Choroid plexus epithelial cell (primary cell): ENCODE results near the gene TMEM156.
A peak's percentile ranks its signal among the peaks of the same experiment; 100 is the strongest.

Experiments
- DNase-seq: peaks from one replicate; pipeline ENCODE4 v3.0.0-alpha.2; 2010; ENCODE audit warnings: low read depth
- H3K4me3 ChIP-seq: 2 replicates; pipeline ENCODE4 v1.5.1; 2011; ENCODE audit warnings: low read depth, mild to moderate bottlenecking, control low read depth, low read length, moderate library complexity
- TF ChIP-seq, protein P1 (sequence below): conservative IDR thresholded peaks from 2 replicates; pipeline ENCODE4 v1.5.1; 2011; ENCODE audit warnings: low read depth, mild to moderate bottlenecking, control low read depth, inconsistent platforms, low read length, moderate library complexity

TMEM156 gene

DNA sequence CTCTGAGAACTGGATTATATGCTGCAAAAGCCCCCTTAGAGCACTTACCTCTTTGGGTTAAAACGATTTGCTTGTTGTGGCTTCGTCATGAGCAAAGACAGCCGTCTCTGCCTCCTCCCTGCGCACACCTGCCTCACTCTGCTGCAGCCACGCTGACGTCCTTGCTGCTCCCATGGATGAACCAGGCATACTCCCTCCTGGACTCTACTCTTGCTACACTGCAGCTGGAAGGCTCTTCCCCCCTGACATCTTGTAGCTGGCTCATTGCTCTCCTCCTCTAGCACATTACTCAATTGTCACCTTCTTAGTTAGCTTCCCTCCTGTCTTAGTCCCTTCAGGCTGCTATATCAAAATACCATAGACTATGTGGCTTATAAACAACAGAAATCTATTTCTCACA is 105.3 kb downstream of the TMEM156 start:
- DNase-seq, result no peak
- TF ChIP-seq, protein P1, sequence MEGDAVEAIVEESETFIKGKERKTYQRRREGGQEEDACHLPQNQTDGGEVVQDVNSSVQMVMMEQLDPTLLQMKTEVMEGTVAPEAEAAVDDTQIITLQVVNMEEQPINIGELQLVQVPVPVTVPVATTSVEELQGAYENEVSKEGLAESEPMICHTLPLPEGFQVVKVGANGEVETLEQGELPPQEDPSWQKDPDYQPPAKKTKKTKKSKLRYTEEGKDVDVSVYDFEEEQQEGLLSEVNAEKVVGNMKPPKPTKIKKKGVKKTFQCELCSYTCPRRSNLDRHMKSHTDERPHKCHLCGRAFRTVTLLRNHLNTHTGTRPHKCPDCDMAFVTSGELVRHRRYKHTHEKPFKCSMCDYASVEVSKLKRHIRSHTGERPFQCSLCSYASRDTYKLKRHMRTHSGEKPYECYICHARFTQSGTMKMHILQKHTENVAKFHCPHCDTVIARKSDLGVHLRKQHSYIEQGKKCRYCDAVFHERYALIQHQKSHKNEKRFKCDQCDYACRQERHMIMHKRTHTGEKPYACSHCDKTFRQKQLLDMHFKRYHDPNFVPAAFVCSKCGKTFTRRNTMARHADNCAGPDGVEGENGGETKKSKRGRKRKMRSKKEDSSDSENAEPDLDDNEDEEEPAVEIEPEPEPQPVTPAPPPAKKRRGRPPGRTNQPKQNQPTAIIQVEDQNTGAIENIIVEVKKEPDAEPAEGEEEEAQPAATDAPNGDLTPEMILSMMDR, result no peak
- no peak overlapping the region for H3K4me3 ChIP-seq

DNA sequence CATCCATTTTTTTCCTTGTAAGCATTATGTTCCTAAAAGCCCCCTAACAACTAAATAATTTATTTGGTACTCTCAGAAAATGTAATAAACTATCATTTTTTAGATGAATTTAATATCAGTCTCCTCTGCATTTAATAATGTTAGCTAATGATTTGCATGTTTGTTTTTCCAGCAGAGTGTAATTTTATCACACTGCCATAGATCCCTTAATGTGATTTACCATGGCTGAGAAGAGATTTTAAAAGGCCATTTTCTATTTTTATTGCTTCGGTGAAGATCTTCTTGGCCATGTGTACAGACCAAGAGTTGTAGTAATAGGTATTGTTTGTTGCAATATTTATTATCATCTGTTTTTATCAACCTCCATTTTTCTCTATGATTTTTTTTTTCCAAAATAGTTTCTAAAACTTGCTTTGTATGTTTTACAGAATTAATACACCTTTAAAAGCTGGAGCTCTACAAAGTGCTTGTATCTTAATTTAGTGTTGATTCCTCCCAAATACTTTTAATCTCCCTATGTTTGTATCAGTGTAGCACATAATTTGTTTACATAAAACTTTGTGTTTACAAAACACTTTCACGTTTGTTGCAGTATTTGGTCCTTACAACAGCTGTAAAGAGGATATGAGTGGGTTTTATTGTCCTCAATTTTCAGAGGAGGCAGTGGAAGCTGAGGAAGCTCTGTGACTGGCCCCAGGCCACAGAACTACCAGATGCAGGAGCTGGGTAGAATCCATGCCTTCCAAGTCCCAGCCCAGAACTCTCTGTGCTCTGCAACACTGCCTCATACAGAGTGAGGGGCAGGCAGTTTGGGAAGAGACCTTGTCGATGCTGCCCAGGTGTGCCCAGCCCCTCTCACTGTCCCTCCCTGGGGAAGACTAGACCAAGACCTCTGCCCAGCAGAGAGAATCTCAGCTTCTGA is 106.5 kb downstream of the TMEM156 start:
- H3K4me3 ChIP-seq, result no peak overlapping the region
- TF ChIP-seq, protein P1, result no peak
- DNase-seq, result no peak

DNA sequence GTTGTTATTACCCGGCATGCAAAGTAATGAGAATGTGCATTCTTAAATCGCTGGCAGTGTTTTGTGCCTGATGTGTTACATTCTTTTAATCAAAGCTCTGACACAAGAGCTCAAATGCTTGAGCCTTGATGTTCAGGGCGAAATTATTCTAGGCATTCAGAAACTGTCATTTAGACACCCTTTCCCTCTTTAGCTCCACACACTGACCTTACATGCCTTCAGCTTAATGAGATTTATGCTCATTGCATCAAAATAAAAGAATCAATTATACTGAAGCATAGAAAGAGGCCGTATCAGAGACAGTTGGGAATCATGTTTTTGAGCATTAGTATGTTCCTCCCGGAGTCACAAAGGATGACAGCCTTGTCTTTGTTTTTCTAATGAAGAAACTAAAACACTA is 107.9 kb downstream of the TMEM156 start:
- no peak for DNase-seq
- TF ChIP-seq, protein P1, result no peak
- H3K4me3 ChIP-seq, result no peak overlapping the region

DNA sequence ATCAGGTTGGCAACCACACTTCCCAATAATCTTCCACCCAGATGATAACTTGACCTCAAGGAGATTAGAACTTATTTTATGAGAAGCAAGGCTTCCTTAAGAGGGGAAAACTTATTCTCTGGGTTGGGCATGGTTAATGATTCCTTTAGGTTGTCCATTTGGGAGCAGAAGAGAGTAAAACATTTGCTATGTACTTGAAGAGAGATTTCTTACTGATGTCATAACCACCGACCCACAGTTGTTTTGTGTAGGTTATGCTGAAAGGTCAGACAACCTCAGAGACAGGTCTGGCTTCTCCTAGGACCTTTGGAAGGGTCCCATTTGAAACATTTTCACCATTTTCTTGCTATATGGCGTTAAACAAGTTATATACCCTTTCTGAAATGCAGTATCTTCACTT is 108.5 kb downstream of the TMEM156 start:
- no peak for DNase-seq
- TF ChIP-seq, protein P1, result no peak

DNA sequence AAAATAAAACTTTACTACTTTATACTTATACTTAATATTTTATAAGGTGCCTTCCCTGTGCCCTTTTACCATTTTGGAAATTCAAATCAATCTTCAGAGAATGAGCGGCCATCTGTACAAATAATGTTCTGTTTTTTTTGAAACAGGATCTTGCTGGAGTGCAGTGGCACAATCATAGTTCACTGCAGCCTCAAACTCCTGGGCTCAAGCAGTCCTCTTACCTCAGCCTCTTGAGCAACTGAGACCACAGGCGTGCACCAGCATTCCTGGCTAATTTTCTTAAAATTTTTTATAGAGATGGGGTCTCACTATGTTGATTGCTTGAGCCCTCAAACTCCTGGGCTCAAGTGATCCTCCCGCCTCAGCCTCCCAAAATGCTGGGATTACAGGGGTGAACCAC is 111.1 kb downstream of the TMEM156 start:
- H3K4me3 ChIP-seq, result no peak overlapping the region
- TF ChIP-seq, protein P1, result no peak
- peak; percentile 50 for DNase-seq

More for the DNA sequence above, 108.5 kb downstream of the TMEM156 start:
- H3K4me3 ChIP-seq, result no peak overlapping the region

DNA sequence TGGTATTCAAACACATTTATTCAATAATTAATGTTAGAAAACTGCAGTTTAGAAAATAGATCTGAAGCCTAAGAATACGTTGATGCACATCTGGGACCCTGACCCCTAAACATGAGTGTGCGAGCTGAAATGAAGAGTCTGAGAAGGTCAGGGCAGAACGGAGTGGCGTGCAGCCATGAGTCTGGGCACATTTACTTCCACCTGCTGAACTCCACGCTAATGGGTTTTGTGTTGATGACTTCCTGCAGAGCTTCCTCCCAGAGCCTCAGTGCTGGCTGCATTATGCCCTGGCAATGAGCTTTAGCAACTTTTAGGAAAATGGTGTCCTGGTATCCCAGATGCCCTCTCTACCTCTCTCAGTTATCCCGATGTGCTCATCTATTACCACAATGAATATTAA is 111.5 kb downstream of the TMEM156 start:
- TF ChIP-seq, protein P1, result no peak
- DNase-seq, result no peak
- no peak overlapping the region for H3K4me3 ChIP-seq

DNA sequence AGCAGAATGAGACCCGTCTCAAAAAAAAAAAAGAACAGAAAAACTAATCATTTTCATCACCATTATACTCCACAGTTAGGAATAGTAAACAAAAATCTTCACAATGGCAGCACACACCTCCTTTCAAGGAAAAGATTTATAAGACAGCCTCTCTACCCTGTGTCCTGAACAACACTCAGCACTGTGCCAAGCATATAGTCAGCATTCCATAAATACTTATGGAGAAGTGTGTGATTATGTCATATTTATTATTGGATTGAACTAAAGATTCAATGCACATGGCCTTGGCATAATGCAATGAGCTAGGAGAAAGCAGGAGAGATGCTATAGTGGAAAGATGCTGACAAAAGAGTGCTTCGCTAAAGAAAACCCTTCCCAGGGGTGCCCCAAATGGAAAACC is 112.0 kb downstream of the TMEM156 start:
- no peak overlapping the region for H3K4me3 ChIP-seq
- TF ChIP-seq, protein P1, result no peak
- DNase-seq, result peak; percentile 30
